ENCODE data around the gene PHKG2. TPM values are rescaled to one million over a fixed set of nuclear protein-coding genes. Genes with fewer than 3 reads are reported as not detected.

PHKG2 gene
- total RNA-seq, 1 experiment from 2014 or later: 24.8 TPM

DNA sequence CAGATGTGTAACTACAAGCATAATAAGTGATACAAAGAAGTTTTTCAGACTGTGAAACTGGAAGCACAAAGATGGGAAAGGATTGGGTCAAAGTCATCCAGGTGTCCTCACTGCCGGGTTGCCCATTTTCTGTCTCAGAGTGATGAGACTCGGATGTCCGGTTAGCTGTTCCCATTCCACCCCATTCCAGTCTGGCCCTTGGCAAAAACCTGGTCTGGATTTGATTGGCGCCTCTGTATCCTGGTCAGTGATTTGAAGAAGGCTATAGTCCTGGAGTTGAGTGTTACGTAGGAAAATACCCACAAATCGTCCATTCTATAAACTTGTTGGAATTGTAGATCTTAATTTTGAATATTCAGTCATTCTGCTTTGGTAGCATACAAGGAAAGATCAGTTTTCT, 19.9 kb upstream of the PHKG2 start:
- DNase-seq (ENCODE audit: low read depth): no peak

DNA sequence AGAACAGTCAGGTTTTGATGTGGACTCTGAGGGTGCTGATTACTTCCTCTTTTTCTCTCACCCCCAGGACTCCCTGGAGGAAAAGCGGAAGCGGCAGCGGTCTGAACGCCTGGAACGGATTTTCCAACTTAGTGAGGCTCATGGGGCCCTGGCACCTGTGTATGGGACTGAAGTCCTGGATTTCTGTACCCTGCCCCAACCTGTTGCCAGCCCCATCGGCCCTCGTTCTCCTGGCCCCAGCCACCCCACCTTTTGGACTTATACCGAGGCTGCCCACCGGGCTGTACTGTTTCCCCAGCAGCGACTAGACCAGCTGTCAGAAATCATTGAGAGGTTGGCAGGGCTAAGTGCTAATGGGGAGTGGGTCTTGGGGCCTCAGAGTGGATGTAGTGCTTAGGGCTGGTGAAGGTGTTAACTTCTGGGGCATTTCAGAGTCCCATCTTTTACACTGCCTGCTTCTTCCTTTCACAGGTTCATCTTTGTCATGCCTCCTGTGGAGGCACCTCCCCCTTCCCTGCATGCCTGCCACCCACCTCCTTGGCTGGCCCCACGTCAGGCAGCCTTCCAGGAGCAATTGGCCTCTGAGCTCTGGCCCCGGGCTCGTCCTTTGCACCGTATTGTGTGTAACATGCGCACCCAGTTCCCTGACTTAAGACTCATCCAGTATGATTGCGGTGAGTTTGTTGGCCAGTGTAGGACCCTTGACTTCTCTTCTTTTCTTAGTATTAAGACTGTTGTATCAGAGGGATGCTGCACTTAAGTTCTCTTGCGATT, 19.1 kb upstream of the PHKG2 start:
- DNase-seq (ENCODE audit: low read depth): no peak

- no peak for DNase-seq (ENCODE audit: low read depth)
Observed at GRCh38 chr16:30731411-30731810, 16.8 kb upstream of the PHKG2 start.

- DNase-seq (ENCODE audit: low read depth): no peak
Observed at GRCh38 chr16:30736995-30737793, 11.0 kb upstream of the PHKG2 start.

GRCh38 chr16:30737794-30738648, 10.2 kb upstream of the PHKG2 start:
- DNase-seq (ENCODE audit: low read depth): no peak

DNA sequence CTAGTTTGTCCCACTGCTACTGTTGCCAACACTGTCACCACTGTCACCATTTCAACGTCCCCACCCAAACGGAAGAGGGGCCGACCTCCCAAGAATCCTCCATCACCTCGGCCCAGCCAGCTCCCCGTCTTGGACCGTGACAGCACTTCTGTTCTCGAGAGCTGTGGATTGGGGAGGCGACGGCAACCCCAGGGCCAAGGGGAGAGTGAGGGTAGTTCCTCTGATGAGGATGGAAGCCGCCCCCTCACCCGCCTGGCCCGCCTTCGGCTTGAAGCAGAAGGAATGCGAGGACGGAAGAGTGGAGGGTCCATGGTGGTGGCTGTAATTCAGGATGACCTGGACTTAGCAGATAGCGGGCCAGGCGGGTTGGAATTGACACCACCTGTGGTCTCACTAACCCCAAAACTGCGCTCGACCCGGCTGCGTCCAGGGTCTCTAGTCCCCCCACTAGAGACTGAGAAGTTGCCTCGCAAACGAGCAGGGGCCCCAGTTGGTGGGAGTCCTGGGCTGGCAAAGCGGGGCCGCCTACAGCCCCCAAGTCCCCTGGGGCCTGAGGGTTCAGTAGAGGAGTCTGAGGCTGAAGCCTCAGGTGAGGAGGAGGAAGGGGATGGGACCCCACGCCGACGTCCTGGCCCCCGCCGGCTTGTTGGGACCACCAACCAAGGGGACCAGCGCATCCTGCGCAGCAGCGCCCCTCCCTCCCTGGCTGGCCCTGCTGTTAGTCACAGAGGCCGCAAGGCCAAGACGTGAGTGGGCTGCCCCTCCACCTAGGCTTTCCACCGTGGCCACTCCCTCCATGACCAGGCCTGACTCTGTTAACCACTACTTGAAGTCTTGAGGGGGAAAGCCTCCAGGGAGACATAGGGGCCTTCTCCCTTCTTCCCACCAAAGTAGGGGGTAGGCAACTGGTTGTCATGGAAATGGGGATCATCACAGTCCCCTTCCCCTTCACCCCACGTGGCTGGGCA, 9.0 kb upstream of the PHKG2 start:
- no peak for DNase-seq (ENCODE audit: low read depth)

DNA sequence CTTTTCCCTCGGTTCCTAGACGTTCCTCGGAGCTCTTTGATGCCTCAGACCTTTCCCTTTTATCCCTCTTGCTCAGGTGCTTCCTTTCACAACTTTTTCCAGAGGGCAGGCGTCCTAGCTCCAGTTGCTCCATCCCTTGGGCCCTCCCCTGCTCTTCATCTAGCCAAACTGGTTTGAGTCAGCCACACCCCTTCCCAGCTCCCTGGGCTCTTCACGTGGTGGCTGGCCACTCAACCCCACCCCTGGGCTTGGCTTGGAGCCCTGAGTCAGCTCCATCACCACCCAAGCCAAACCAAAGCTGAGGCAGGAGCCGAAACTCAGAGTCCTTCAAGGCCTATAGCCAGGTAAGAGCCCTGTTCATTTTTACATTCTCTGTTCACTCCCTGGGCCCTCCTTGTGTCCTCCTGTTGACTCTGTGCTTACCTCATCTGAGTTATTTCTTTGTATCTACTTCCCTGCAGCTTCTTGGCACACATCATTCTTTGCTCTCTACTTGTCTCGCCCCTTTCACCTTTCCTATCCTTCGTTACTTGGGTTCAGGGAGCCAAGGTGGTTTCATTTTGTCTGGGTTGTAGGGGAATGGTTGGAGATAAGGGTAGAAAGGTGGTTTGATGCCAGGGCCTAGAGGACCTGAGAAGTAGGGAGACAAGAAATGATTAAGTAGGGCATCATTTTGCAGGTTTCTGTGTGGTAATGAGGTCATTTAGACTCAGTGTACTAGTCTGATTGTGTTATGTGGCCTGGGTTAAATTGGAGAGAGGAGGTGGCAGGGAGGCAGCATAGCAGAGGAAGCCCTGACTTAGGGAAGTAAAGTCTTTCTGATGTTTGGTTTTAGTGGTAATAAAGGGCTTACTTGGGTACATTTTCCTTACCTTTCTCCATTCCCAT, 7.6 kb upstream of the PHKG2 start:
- DNase-seq (ENCODE audit: low read depth): peak; percentile 90

- peak; percentile 92 for DNase-seq (ENCODE audit: low read depth)
Observed at GRCh38 chr16:30741461-30741914, 6.7 kb upstream of the PHKG2 start.

DNA sequence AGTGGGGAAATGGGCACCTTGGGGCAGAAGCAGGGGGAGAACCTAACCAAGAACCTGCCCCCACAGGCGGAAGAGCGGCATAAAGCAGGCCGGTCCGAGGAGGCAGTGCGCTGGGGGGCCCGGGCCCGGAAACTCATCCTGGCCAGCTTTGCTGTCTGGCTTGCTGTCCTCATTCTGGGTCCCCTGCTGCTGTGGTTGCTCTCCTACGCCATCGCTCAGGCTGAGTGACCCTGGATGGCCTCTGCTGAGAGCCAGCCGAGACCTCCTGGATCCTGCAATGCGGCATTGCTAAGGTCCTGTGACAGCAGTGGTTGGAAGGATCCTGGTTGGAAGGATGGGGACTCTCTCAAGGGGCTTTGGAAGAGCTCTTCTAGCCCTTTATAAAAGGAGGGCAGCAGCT, 4.5 kb upstream of the PHKG2 start:
- DNase-seq (ENCODE audit: low read depth): no peak

- no peak for DNase-seq (ENCODE audit: low read depth)
Observed at GRCh38 chr16:30744183-30744582, 4.0 kb upstream of the PHKG2 start.

GRCh38 chr16:30745082-30745481, 3.1 kb upstream of the PHKG2 start:
- no peak for DNase-seq (ENCODE audit: low read depth)

GRCh38 chr16:30746638-30747175, 1.5 kb upstream of the PHKG2 start:
- DNase-seq (ENCODE audit: low read depth): no peak

GRCh38 chr16:30747331-30747730, 894 bp upstream of the PHKG2 start:
- DNase-seq (ENCODE audit: low read depth): peak; percentile 34

GRCh38 chr16:30748634-30749445, 615 bp downstream of the PHKG2 start:
- DNase-seq (ENCODE audit: low read depth): peak; percentile 33

GRCh38 chr16:30750201-30750600, 2.0 kb downstream of the PHKG2 start:
- DNase-seq (ENCODE audit: low read depth): no peak

GRCh38 chr16:30750876-30751465, 2.7 kb downstream of the PHKG2 start:
- no peak for DNase-seq (ENCODE audit: low read depth)

GRCh38 chr16:30753596-30753995, 5.4 kb downstream of the PHKG2 start:
- DNase-seq (ENCODE audit: low read depth): no peak
